Measurements from ENCODE around the gene UTP3. TPM values are rescaled to one million over a fixed set of nuclear protein-coding genes. Genes with fewer than 3 reads are reported as not detected.
"Not testable (repeated sequence)": the region's sequence is repeated elsewhere in the genome, so short reads cannot be mapped to it uniquely, and the experiment has no call there.

Gene UTP3
- total RNA-seq, 1 donor from 2014 or later = 30.5 TPM

GRCh38 chr4:70713453-70714078, 25.2 kb downstream of the UTP3 start:
- intact Hi-C loops (cut with micrococcal nuclease) = no loop called here

- intact Hi-C loops (cut with micrococcal nuclease) = no loop called here
These were observed 26.0 kb downstream of the UTP3 start for GRCh38 chr4:70714079-70714887.

GRCh38 chr4:70715097-70715496, 26.8 kb downstream of the UTP3 start:
- intact Hi-C loops (cut with micrococcal nuclease) = no loop called here

GRCh38 chr4:70718811-70719604, 30.7 kb downstream of the UTP3 start:
- intact Hi-C loops (cut with micrococcal nuclease) = no loop called here

- intact Hi-C loops (cut with micrococcal nuclease) = loop anchor here (1.0 kb wide), 1 partner anchor 13 kb away; no protein-coding TSS in a partner anchor
These were observed 33.4 kb downstream of the UTP3 start, which contains the start of gene RUFY3 for GRCh38 chr4:70721747-70722146. TSS of gene RUFY3 (plus strand) at chr4:70721964. CDS start at chr4:70722574, 610 bp downstream.

GRCh38 chr4:70722199-70722791, 34.0 kb downstream of the UTP3 start:
- intact Hi-C loops (cut with micrococcal nuclease) = loop anchor here (1.0 kb wide), 1 partner anchor 12 kb away; no protein-coding TSS in a partner anchor

GRCh38 chr4:70724463-70724862, 36.1 kb downstream of the UTP3 start:
- intact Hi-C loops (cut with micrococcal nuclease) = no loop called here

- intact Hi-C loops (cut with micrococcal nuclease) = no loop called here
These were observed 37.3 kb downstream of the UTP3 start for GRCh38 chr4:70725633-70726032.

- intact Hi-C loops (cut with micrococcal nuclease) = not testable (repeated sequence)
These were observed 38.2 kb downstream of the UTP3 start for GRCh38 chr4:70726515-70726914.

- intact Hi-C loops (cut with micrococcal nuclease) = no loop called here
These were observed 39.8 kb downstream of the UTP3 start for GRCh38 chr4:70728091-70728490.

- intact Hi-C loops (cut with micrococcal nuclease) = not testable (repeated sequence)
These were observed 44.5 kb downstream of the UTP3 start for GRCh38 chr4:70732878-70733277.

- intact Hi-C loops (cut with micrococcal nuclease) = loop anchor here (1.0 to 2.0 kb wide), 8 partner anchors 12 to 260 kb away; partner anchors contain the start of genes GRSF1, MOB1B and UTP3
These were observed 46.0 kb downstream of the UTP3 start for GRCh38 chr4:70734168-70734954.

GRCh38 chr4:70734971-70735370, 46.6 kb downstream of the UTP3 start:
- intact Hi-C loops (cut with micrococcal nuclease) = loop anchor here (1.0 to 2.0 kb wide), 8 partner anchors 13 to 259 kb away; partner anchors contain the start of genes GRSF1, MOB1B and UTP3

GRCh38 chr4:70735915-70736314, 47.6 kb downstream of the UTP3 start:
- intact Hi-C loops (cut with micrococcal nuclease) = loop anchor here (1.0 to 2.0 kb wide), 3 partner anchors 13 to 270 kb away; no protein-coding TSS in a partner anchor

- intact Hi-C loops (cut with micrococcal nuclease) = no loop called here
These were observed 48.7 kb downstream of the UTP3 start for GRCh38 chr4:70737006-70737405.

GRCh38 chr4:70737409-70737808, 49.1 kb downstream of the UTP3 start:
- intact Hi-C loops (cut with micrococcal nuclease) = no loop called here

- intact Hi-C loops (cut with micrococcal nuclease) = no loop called here
These were observed 51.4 kb downstream of the UTP3 start for GRCh38 chr4:70739496-70740337.

Measured in T-helper 1 cell treated with Interleukin-12 subunit alpha and Interleukin-12 subunit beta and Interleukin-4 antibody, amounts not matched to agents 30 ng/mL and 1 ng/mL, for 36 hours (primary cell).